MCF 10A (cell line): Measurements from ENCODE around the gene CDK13. TPM values are rescaled to one million over a fixed set of nuclear protein-coding genes. Genes with fewer than 3 reads are reported as not detected.

ENCODE experiments used
- BruUV-seq: library from RNA; stranded (reverse); fragments of 400-500 nt; replicated peaks from 2 replicates; lab custom pipeline; 2021; lab: Mats Ljungman, UMichigan
- CTCF ChIA-PET: fragments of 300-600 bp; sonication (Branson Sonifier 250); formaldehyde crosslinking; extraction: SDS; loops from one replicate; lab custom pipeline; 2021; ENCODE audit warnings: antibody characterized with exemption, inconsistent platforms; lab: Yijun Ruan, JAX
- POLR2A ChIA-PET: fragments of 300-600, 350-650 bp; sonication (Branson Sonifier 250); formaldehyde crosslinking; extraction: SDS; loops from one replicate; lab custom pipeline; 2020; ENCODE audit warnings: antibody characterized with exemption, inconsistent platforms; lab: Yijun Ruan, JAX
- DNase-seq: peaks from one replicate; pipeline ENCODE4 v3.0.0-alpha.2; 2018; ENCODE audit not compliant: unreplicated experiment
- H3K27ac Mint-ChIP-seq: one replicate; pipeline ENCODE4 v1.8.0; 2022; ENCODE audit warnings: mild to moderate bottlenecking, low read depth, mixed read lengths; ENCODE audit not compliant: unreplicated experiment
- H3K27me3 Mint-ChIP-seq: one replicate; pipeline ENCODE4 v1.8.0; 2022; ENCODE audit warnings: mixed read lengths; ENCODE audit not compliant: insufficient read depth, unreplicated experiment
- H3K36me3 Mint-ChIP-seq: one replicate; pipeline ENCODE4 v1.8.0; 2022; ENCODE audit warnings: mild to moderate bottlenecking, moderate library complexity, mixed read lengths; ENCODE audit not compliant: insufficient read depth, unreplicated experiment
- H3K4me1 Mint-ChIP-seq: one replicate; pipeline ENCODE4 v1.8.0; 2022; ENCODE audit warnings: mixed read lengths; ENCODE audit not compliant: insufficient read depth, unreplicated experiment
- H3K4me3 Mint-ChIP-seq: one replicate; pipeline ENCODE4 v1.8.0; 2022; ENCODE audit warnings: mild to moderate bottlenecking, moderate library complexity, mixed read lengths; ENCODE audit not compliant: unreplicated experiment
- H3K9me3 Mint-ChIP-seq: one replicate; pipeline ENCODE4 v1.8.0; 2022; ENCODE audit warnings: mixed read lengths; ENCODE audit not compliant: unreplicated experiment
- CTCF ChIP-seq: fragments of 200-600 bp; IDR thresholded peaks from one replicate; pipeline ENCODE4 v1.8.0; 2022; ENCODE audit warnings: antibody characterized with exemption, mild to moderate bottlenecking; ENCODE audit not compliant: unreplicated experiment
- intact Hi-C: fragments of 100-400 bp; cut with micrococcal nuclease; formaldehyde crosslinking; loops from 2 replicates; pipeline ENCODE4 v1.14.1; 2022
- total RNA-seq: library from RNA; stranded (reverse); gene quantifications from 2 replicates; pipeline ENCODE4 v1.2.3, GENCODE V29; 2022

The CDK13 gene
- total RNA-seq, 1 experiment from 2014 or later, result 50.2 TPM

- H3K4me3 Mint-ChIP-seq, result no peak overlapping the region
- peaks cover 42% of the 10 kb centered on the region for H3K36me3 Mint-ChIP-seq
- POLR2A ChIA-PET, result interaction anchor here (0.7 to 1.2 kb wide), 2 partner anchors 12 to 144 kb away, joined by 3 to 4 read pairs; no protein-coding TSS in a partner anchor
- intact Hi-C loops, result loop anchor here (5.0 kb wide), 1 partner anchor 56 kb away; the partner anchor contains the start of gene CDK13
- H3K27ac Mint-ChIP-seq, result peak overlapping the region; percentile 78
- H3K4me1 Mint-ChIP-seq, result peaks cover 20% of the 10 kb centered on the region
- peak; percentile 53 for DNase-seq
- TF ChIP-seq CTCF, result no peak
- no peaks in the 10 kb centered on the region for H3K9me3 Mint-ChIP-seq
- CTCF ChIA-PET, result no interaction called here
- TSS peak; percentile 62 for BruUV-seq
- no peaks in the 10 kb centered on the region for H3K27me3 Mint-ChIP-seq
These were observed 58.3 kb downstream of the CDK13 start for GRCh38 chr7:40008223-40008815.

GRCh38 chr7:40009301-40009700, 59.2 kb downstream of the CDK13 start:
- BruUV-seq, result no TSS peak
- DNase-seq, result no peak
- ChIA-PET POLR2A (no interaction called here), CTCF (interaction anchor here (0.6 kb wide), 1 partner anchor 59 kb away, joined by 4 read pairs; no protein-coding TSS in a partner anchor)
- intact Hi-C loops, result loop anchor here (5.0 kb wide), 1 partner anchor 57 kb away; the partner anchor contains the start of gene CDK13
- no peak for TF ChIP-seq CTCF
- Mint-ChIP-seq H3K27ac (no peak overlapping the region), H3K9me3 (no peaks in the 10 kb centered on the region), H3K4me3 (no peak overlapping the region), H3K36me3 (peaks cover 39% of the 10 kb centered on the region), H3K4me1 (peaks cover 25% of the 10 kb centered on the region), H3K27me3 (no peaks in the 10 kb centered on the region)

GRCh38 chr7:40014376-40014775, 64.3 kb downstream of the CDK13 start:
- DNase-seq, result no peak
- ChIA-PET POLR2A (no interaction called here), CTCF (interaction anchor here (0.6 to 0.7 kb wide), 2 partner anchors 38 to 118 kb away, joined by 4 read pairs; no protein-coding TSS in a partner anchor)
- Mint-ChIP-seq H3K27me3 (no peaks in the 10 kb centered on the region), H3K36me3 (peaks cover 31% of the 10 kb centered on the region), H3K4me3 (no peak overlapping the region), H3K9me3 (no peaks in the 10 kb centered on the region), H3K27ac (no peak overlapping the region), H3K4me1 (peaks cover 26% of the 10 kb centered on the region)
- no TSS peak for BruUV-seq
- TF ChIP-seq CTCF, result no peak
- intact Hi-C loops, result no loop called here

GRCh38 chr7:40015790-40016296, 65.8 kb downstream of the CDK13 start:
- Mint-ChIP-seq H3K36me3 (peaks cover 21% of the 10 kb centered on the region), H3K27me3 (no peaks in the 10 kb centered on the region), H3K9me3 (no peaks in the 10 kb centered on the region), H3K27ac (no peak overlapping the region), H3K4me1 (peaks cover 26% of the 10 kb centered on the region), H3K4me3 (no peak overlapping the region)
- DNase-seq, result peak; percentile 12
- CTCF ChIA-PET, result no interaction called here
- intact Hi-C loops, result no loop called here
- no TSS peak for BruUV-seq
- TF ChIP-seq CTCF, result no peak
- POLR2A ChIA-PET, result interaction anchor here (0.7 to 1.1 kb wide), 5 partner anchors 23 to 65 kb away, joined by 3 to 4 read pairs (median 3); partner anchors contain the start of gene CDK13
